H1 (cell line): ENCODE data around the gene PHACTR1. TPM values are rescaled to one million over a fixed set of nuclear protein-coding genes. Genes with fewer than 3 reads are reported as not detected.

Source experiments
- CTCF ChIA-PET: fragments of 300-600 bp; sonication (Branson Sonifier 250); formaldehyde crosslinking; loops from one replicate; lab custom pipeline; 2021; ENCODE audit not compliant: partially characterized antibody; lab: Charles Lee
- POLR2A ChIA-PET: fragments of 300-600 bp; sonication (Branson Sonifier 250); formaldehyde crosslinking; loops from one replicate; lab custom pipeline; 2021; ENCODE audit warnings: inconsistent platforms; ENCODE audit not compliant: partially characterized antibody; lab: Charles Lee
- DNase-seq, 2 experiments: peaks; one replicate each; pipeline versions ENCODE4 v3.0.0 to v3.0.0-alpha.2; 2010 to 2022; ENCODE audit warnings: low spot score in 2 of 2, low read depth in 1 of 2, mixed read lengths in 1 of 2
- FAIRE-seq: peaks from 2 replicates; lab custom pipeline; 2011; peaks lifted over from hg19 to GRCh38; lab: Jason Lieb, UNC
- H2AFZ ChIP-seq: 2 replicates; pipeline ENCODE4 v1.8.1; 2012; ENCODE audit warnings: low read length, inconsistent platforms
- H2AK5ac ChIP-seq: 2 replicates; pipeline ENCODE4 v1.6.1; 2013; ENCODE audit warnings: low read depth, low read length
- H2BK120ac ChIP-seq: replicated peaks from 2 replicates; pipeline ENCODE3; 2013; ENCODE audit warnings: low read depth, low read length, inconsistent platforms
- H2BK12ac ChIP-seq: 2 replicates; pipeline ENCODE4 v1.6.1; 2013; ENCODE audit warnings: low read depth, low read length
- H2BK15ac ChIP-seq: 2 replicates; pipeline ENCODE4 v1.6.1; 2013; ENCODE audit warnings: low read length
- H2BK20ac ChIP-seq: 2 replicates; pipeline ENCODE4 v1.6.1; 2013; ENCODE audit warnings: low read length
- H2BK5ac ChIP-seq: 2 replicates; pipeline ENCODE4 v1.6.1; 2013; ENCODE audit warnings: low read depth, low read length
- H3K14ac ChIP-seq: 2 replicates; pipeline ENCODE4 v1.6.1; 2013; ENCODE audit warnings: inconsistent platforms; ENCODE audit not compliant: insufficient read length
- H3K18ac ChIP-seq: 2 replicates; pipeline ENCODE4 v1.6.1; 2013; ENCODE audit warnings: low read length; ENCODE audit errors: extremely low read depth
- H3K23ac ChIP-seq: 2 replicates; pipeline ENCODE4 v1.6.1; 2013; ENCODE audit warnings: inconsistent platforms; ENCODE audit not compliant: insufficient read length
- H3K23me2 ChIP-seq: 2 replicates; pipeline ENCODE4 v1.6.1; 2013; ENCODE audit warnings: low read depth, low read length
- H3K27ac ChIP-seq: 2 replicates; pipeline ENCODE4 v1.6.1; 2011; ENCODE audit warnings: low read depth, low read length, inconsistent platforms
- H3K27me3 ChIP-seq, 4 experiments: replicated peaks in 1 of 4; 1 replicate in 1 of 4; 2 replicates in 3 of 4; pipeline versions ENCODE4 v1.6.1 to v1.8.1; 2011 to 2013; ENCODE audit warnings: low read length in 3 of 4, mild to moderate bottlenecking in 3 of 4, inconsistent platforms in 2 of 4, mixed read lengths in 2 of 4, moderate library complexity in 1 of 4; ENCODE audit not compliant: control insufficient read depth in 3 of 4, insufficient read depth in 3 of 4; ENCODE audit errors: extremely low read depth in 1 of 4
- H3K36me3 ChIP-seq, 4 experiments: 2 replicates each; pipeline versions ENCODE4 v1.6.1 to v1.8.1; 2011 to 2013; ENCODE audit warnings: mild to moderate bottlenecking in 4 of 4, low read length in 3 of 4, moderate library complexity in 2 of 4, control low read depth in 1 of 4, inconsistent platforms in 1 of 4; ENCODE audit not compliant: insufficient read depth in 4 of 4, control insufficient read depth in 2 of 4
- H3K4ac ChIP-seq: replicated peaks from 2 replicates; pipeline ENCODE3; 2013; ENCODE audit warnings: low read length, low read depth, mixed read lengths, inconsistent platforms; ENCODE audit not compliant: insufficient read length
- H3K4me1 ChIP-seq, 4 experiments: replicated peaks in 1 of 4; 1 replicate in 1 of 4; 2 replicates in 3 of 4; pipeline versions ENCODE4 v1.6.1 to v1.8.1; 2011 to 2013; ENCODE audit warnings: low read length in 3 of 4, inconsistent platforms in 2 of 4, mixed read lengths in 1 of 4; ENCODE audit not compliant: insufficient read depth in 4 of 4, control insufficient read depth in 3 of 4
- H3K4me2 ChIP-seq, 2 experiments: 2 replicates each; pipeline versions ENCODE4 v1.6.1 to v1.8.1; 2011 to 2013; ENCODE audit warnings: low read depth in 2 of 2, low read length in 2 of 2, control low read depth in 1 of 2, inconsistent platforms in 1 of 2, mild to moderate bottlenecking in 1 of 2; ENCODE audit not compliant: insufficient read depth in 1 of 2
- H3K4me3 ChIP-seq, 4 experiments: fragments of 200-600, 300-600 bp in 1 of 4; sonication (generic), shearing (Covaris generic), sonication (Bioruptor Twin) in 1 of 4; 2 replicates each; pipeline versions ENCODE4 v1.5.1 to v1.8.1; 2011 to 2016; ENCODE audit warnings: low read length in 4 of 4, low read depth in 3 of 4, control low read depth in 2 of 4, inconsistent platforms in 2 of 4, mild to moderate bottlenecking in 2 of 4, mixed read lengths in 1 of 4, moderate library complexity in 1 of 4; ENCODE audit not compliant: insufficient read depth in 2 of 4; ENCODE audit errors: extremely low read depth in 1 of 4
- H3K56ac ChIP-seq: replicated peaks from 2 replicates; pipeline ENCODE3; 2013; ENCODE audit warnings: low read depth, mild to moderate bottlenecking, mixed read lengths, low read length, inconsistent platforms; ENCODE audit not compliant: insufficient read length
- H3K79me1 ChIP-seq: 2 replicates; pipeline ENCODE4 v1.6.1; 2013; ENCODE audit warnings: low read depth, low read length, control low read depth
- H3K79me2 ChIP-seq, 2 experiments: 2 replicates each; pipeline versions ENCODE4 v1.6.1 to v1.8.1; 2012 to 2013; ENCODE audit warnings: low read length in 2 of 2, mild to moderate bottlenecking in 2 of 2, inconsistent platforms in 1 of 2; ENCODE audit not compliant: insufficient read depth in 2 of 2, control insufficient read depth in 1 of 2
- H3K9ac ChIP-seq, 4 experiments: replicated peaks in 1 of 4; 1 replicate in 1 of 4; 2 replicates in 3 of 4; pipeline versions ENCODE4 v1.6.1 to v1.8.1; 2011 to 2013; ENCODE audit warnings: low read depth in 3 of 4, low read length in 3 of 4, control low read depth in 2 of 4, mild to moderate bottlenecking in 2 of 4, moderate library complexity in 2 of 4, inconsistent platforms in 1 of 4; ENCODE audit errors: extremely low read depth in 1 of 4
- H3K9me3 ChIP-seq, 2 experiments: 2 replicates each; pipeline versions ENCODE4 v1.6.1 to v1.8.1; 2012 to 2013; ENCODE audit warnings: mild to moderate bottlenecking in 2 of 2, moderate library complexity in 2 of 2, control low read depth in 1 of 2, inconsistent platforms in 1 of 2, low read depth in 1 of 2, low read length in 1 of 2, mixed read lengths in 1 of 2; ENCODE audit not compliant: insufficient read depth in 2 of 2
- H4K20me1 ChIP-seq, 2 experiments: replicated peaks in 1 of 2; 2 replicates each; pipeline versions ENCODE3 to v1.8.1; 2011 to 2013; ENCODE audit warnings: inconsistent platforms in 2 of 2, low read length in 2 of 2, mild to moderate bottlenecking in 1 of 2; ENCODE audit not compliant: insufficient read depth in 2 of 2, control insufficient read depth in 1 of 2
- H4K5ac ChIP-seq: 2 replicates; pipeline ENCODE4 v1.6.1; 2013; ENCODE audit warnings: low read length, low read depth, mixed read lengths, inconsistent platforms; ENCODE audit not compliant: insufficient read length
- H4K8ac ChIP-seq: 2 replicates; pipeline ENCODE4 v1.8.0; 2013; ENCODE audit warnings: mild to moderate bottlenecking, moderate library complexity, low read length, inconsistent platforms; ENCODE audit not compliant: insufficient read depth; ENCODE audit errors: extremely low read depth
- H4K91ac ChIP-seq: replicated peaks from 2 replicates; pipeline ENCODE3; 2013; ENCODE audit warnings: low read length, mixed read lengths, inconsistent platforms; ENCODE audit not compliant: insufficient read length
- CBX5 ChIP-seq: fragments of 300-800, 300-1000 bp; sonication (generic); IDR thresholded peaks from 2 replicates; pipeline ENCODE4 v1.7.1; 2016; ENCODE audit warnings: antibody characterized with exemption, low read length, low read depth
- POU5F1 ChIP-seq: IDR thresholded peaks from 2 replicates; pipeline ENCODE4 v1.6.1; 2011; ENCODE audit warnings: low read depth, mild to moderate bottlenecking, low read length, moderate library complexity
- SP4 ChIP-seq: IDR thresholded peaks from 2 replicates; pipeline ENCODE4 v1.6.1; 2012; ENCODE audit warnings: low read length, inconsistent platforms
- polyA plus RNA-seq, 7 experiments: library from polyadenylated mRNA; depleted of rRNA in 3 of 7; stranded (reverse) in 5 of 7; unstranded in 2 of 7; fragments of >200 nt in 5 of 7; fragments of 200-250 nt in 2 of 7; gene quantifications; 1 replicate in 5 of 7; 2 replicates in 1 of 7; 4 replicates in 1 of 7; pipeline versions ENCODE4 v1.2.1 to v1.2.3, GENCODE V29; 2011 to 2013; ENCODE audit warnings: missing spikeins in 2 of 7, mixed read lengths in 2 of 7
- total RNA-seq: library from RNA; stranded (reverse); fragmentation: NEBNext Ultra II Directional; extraction: Animal tissue kit (Norgen Biotek cat#: 25700); gene quantifications from 2 replicates; pipeline ENCODE4 v1.2.1, GENCODE V29; 2021

Gene PHACTR1
- total and polyA plus RNA-seq, 2 of the 8 experiments (the other 6 are each of a cell fraction or from before 2014, with no cell fraction given), result 3.9 to 17.1 TPM

GRCh38 chr6:12951415-12951814, 234.8 kb downstream of the PHACTR1 start:
- DNase-seq (no peak), FAIRE-seq (no peak)
- no peaks in the 10 kb centered on the region for H3K23me2 ChIP-seq
- peaks cover 6 to 11% (median 8%) of the 10 kb centered on the region in 4 experiments; a peak in 6 of 7 replicates for H3K4me1 ChIP-seq
- no peak overlapping the region for H3K4me3 ChIP-seq
- H4K8ac ChIP-seq, result no peak overlapping the region
- peaks cover 4 to 23% (median 12%) of the 10 kb centered on the region in 4 experiments for H3K27me3 ChIP-seq
- no peak overlapping the region for H3K18ac ChIP-seq
- no peak overlapping the region for H2BK20ac ChIP-seq
- H3K56ac ChIP-seq, result no peak overlapping the region
- H2BK120ac ChIP-seq, result no peak overlapping the region
- no peaks in the 10 kb centered on the region for H3K36me3 ChIP-seq
- no peak overlapping the region for H2AK5ac ChIP-seq
- no peak for TF ChIP-seq POU5F1
- no peak for TF ChIP-seq CBX5
- no peak for TF ChIP-seq SP4
- CTCF ChIA-PET, result interaction anchor here (0.6 to 1.5 kb wide), 4 partner anchors 38 to 317 kb away, joined by 3 to 4 read pairs (median 3); no protein-coding TSS in a partner anchor
- no peak overlapping the region for H4K91ac ChIP-seq
- H2AFZ ChIP-seq, result no peak overlapping the region
- peaks cover 2 to 3% of the 10 kb centered on the region in 2 experiments for H4K20me1 ChIP-seq
- no peak overlapping the region for H2BK5ac ChIP-seq
- H2BK15ac ChIP-seq, result no peak overlapping the region
- POLR2A ChIA-PET, result interaction anchor here (1.3 kb wide), 1 partner anchor 12 kb away, joined by 3 read pairs; no protein-coding TSS in a partner anchor
- H3K79me1 ChIP-seq, result no peaks in the 10 kb centered on the region
- H3K4me2 ChIP-seq, result no peak overlapping the region
- no peak overlapping the region for H3K9ac ChIP-seq
- H3K9me3 ChIP-seq, result no peaks in the 10 kb centered on the region
- no peak overlapping the region for H3K4ac ChIP-seq
- H3K23ac ChIP-seq, result no peak overlapping the region
- no peak overlapping the region for H3K14ac ChIP-seq
- H2BK12ac ChIP-seq, result no peak overlapping the region
- H3K79me2 ChIP-seq, result no peaks in the 10 kb centered on the region
- H4K5ac ChIP-seq, result no peak overlapping the region
- no peak overlapping the region for H3K27ac ChIP-seq
